Smooth muscle cell (in vitro differentiated cells): ENCODE measurements around the gene C1QC. TPM values are rescaled to one million over a fixed set of nuclear protein-coding genes. Genes with fewer than 3 reads are reported as not detected.

ENCODE experiments used
- DNase-seq: peaks from one replicate; lab custom pipeline; 2025; ENCODE audit not compliant: unreplicated experiment; lab: John Stamatoyannopoulos, UW
- H2AFZ ChIP-seq: fragments of 200-600 bp; sonication (generic); 2 replicates; pipeline ENCODE4 v1.6.0; 2016; ENCODE audit warnings: antibody characterized with exemption, low read depth, mild to moderate bottlenecking
- H3F3A ChIP-seq: fragments of 200-600 bp; sonication (generic); 2 replicates; pipeline ENCODE4 v1.6.0; 2017; ENCODE audit warnings: antibody characterized with exemption, low read depth
- H3K27ac ChIP-seq: fragments of 200-600 bp; sonication (generic); 2 replicates; pipeline ENCODE4 v1.5.1; 2016; ENCODE audit warnings: low read depth, mild to moderate bottlenecking
- H3K27me3 ChIP-seq: fragments of 200-600 bp; sonication (generic); 2 replicates; pipeline ENCODE4 v1.6.1; 2016; ENCODE audit warnings: low read depth, mild to moderate bottlenecking
- H3K36me3 ChIP-seq: fragments of 200-600 bp; sonication (generic); 2 replicates; pipeline ENCODE4 v1.5.1; 2016; ENCODE audit warnings: low read depth
- H3K4me1 ChIP-seq: fragments of 200-600 bp; sonication (generic); 2 replicates; pipeline ENCODE4 v1.5.1; 2016; ENCODE audit warnings: low read depth
- H3K4me2 ChIP-seq: fragments of 200-600 bp; sonication (generic); 2 replicates; pipeline ENCODE4 v1.6.0; 2016; ENCODE audit warnings: mild to moderate bottlenecking
- H3K4me3 ChIP-seq: fragments of 200-600 bp; sonication (generic); 2 replicates; pipeline ENCODE4 v1.5.1; 2016; ENCODE audit warnings: mild to moderate bottlenecking
- H3K79me2 ChIP-seq: fragments of 200-600 bp; sonication (generic); 2 replicates; pipeline ENCODE4 v1.6.0; 2016; ENCODE audit warnings: low read depth, mild to moderate bottlenecking
- H3K9ac ChIP-seq: fragments of 200-600 bp; sonication (generic); 2 replicates; pipeline ENCODE4 v1.6.0; 2016; ENCODE audit warnings: low read depth
- H3K9me3 ChIP-seq: fragments of 200-600 bp; sonication (generic); replicated peaks from 2 replicates; pipeline ENCODE4 v1.5.1; 2016; ENCODE audit warnings: low read depth
- H4K20me1 ChIP-seq: fragments of 200-600 bp; sonication (generic); 2 replicates; pipeline ENCODE4 v1.6.0; 2016; ENCODE audit warnings: low read depth
- WGBS: methylation state at CpG from one replicate; pipeline ENCODE4 v1.1.7; 2016; ENCODE audit warnings: low lambda C conversion rate; 5-methylcytosine and 5-hydroxymethylcytosine counted together
- polyA plus RNA-seq: library from polyadenylated mRNA; unstranded; fragments of >200 nt; fragmentation: Nextera tagmentation; extraction: Ambion mirVana; gene quantifications from 2 replicates; pipeline ENCODE4 v1.2.1, GENCODE V29; 2016
- total RNA-seq: library from RNA; depleted of rRNA; stranded (reverse); fragments of >200 nt; gene quantifications from 2 replicates; pipeline ENCODE4 v1.2.3, GENCODE V29; 2014
- TF ChIP-seq, protein P1 (sequence below): fragments of 200-600 bp; sonication (generic); IDR thresholded peaks from 2 replicates; pipeline ENCODE4 v1.5.1; 2017; ENCODE audit warnings: borderline replicate concordance, mild to moderate bottlenecking, antibody characterized with exemption; ENCODE audit not compliant: insufficient read depth, poor library complexity, severe bottlenecking

C1QC gene
- total and polyA plus RNA-seq, 2 experiments from 2014 or later, result not detected

DNA sequence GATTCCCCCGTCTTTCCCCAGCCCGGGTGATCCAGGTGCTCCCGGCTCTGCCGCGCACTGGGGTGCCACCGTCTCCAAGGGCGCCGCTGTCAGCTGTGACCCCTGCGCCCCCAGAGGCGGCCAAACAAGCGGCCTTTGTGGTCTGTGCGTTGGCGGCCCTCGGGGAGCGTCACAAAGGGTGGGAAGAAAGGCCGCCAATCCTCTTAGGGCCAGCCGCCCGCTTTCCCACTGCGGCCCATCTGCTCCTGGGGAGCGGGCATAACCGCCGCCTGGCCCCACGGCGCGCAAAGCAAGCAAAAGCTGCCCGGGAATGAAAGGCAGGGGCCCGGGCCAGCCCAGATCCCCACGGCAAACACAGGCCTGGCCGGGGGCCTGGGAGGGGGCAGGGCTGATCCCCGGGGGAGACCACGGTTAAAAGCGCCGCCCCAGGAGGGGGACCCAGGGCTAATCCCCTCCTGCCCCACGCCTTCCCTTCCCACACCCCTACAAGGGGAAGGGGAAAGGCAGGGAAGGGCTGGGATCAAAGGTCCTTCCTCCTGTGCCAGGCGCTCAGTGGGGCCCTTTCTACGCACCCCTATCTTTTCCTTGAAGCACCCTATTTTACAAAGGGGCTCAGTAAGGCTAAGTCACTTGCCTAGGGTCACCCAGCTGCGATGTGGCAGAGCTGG, 33.6 kb downstream of the C1QC start:
- TF ChIP-seq, protein P1, sequence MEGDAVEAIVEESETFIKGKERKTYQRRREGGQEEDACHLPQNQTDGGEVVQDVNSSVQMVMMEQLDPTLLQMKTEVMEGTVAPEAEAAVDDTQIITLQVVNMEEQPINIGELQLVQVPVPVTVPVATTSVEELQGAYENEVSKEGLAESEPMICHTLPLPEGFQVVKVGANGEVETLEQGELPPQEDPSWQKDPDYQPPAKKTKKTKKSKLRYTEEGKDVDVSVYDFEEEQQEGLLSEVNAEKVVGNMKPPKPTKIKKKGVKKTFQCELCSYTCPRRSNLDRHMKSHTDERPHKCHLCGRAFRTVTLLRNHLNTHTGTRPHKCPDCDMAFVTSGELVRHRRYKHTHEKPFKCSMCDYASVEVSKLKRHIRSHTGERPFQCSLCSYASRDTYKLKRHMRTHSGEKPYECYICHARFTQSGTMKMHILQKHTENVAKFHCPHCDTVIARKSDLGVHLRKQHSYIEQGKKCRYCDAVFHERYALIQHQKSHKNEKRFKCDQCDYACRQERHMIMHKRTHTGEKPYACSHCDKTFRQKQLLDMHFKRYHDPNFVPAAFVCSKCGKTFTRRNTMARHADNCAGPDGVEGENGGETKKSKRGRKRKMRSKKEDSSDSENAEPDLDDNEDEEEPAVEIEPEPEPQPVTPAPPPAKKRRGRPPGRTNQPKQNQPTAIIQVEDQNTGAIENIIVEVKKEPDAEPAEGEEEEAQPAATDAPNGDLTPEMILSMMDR, result no peak
- no peak for DNase-seq
- peaks cover 15% of the 10 kb centered on the region for H3K27me3 ChIP-seq
- no peaks in the 10 kb centered on the region for H3K36me3 ChIP-seq
- H4K20me1 ChIP-seq, result no peaks in the 10 kb centered on the region
- H3K4me1 ChIP-seq, result peaks cover 23% of the 10 kb centered on the region
- H2AFZ ChIP-seq, result no peak overlapping the region
- H3K9me3 ChIP-seq, result no peaks in the 10 kb centered on the region
- no peak overlapping the region for H3K4me3 ChIP-seq
- no peak overlapping the region for H3K9ac ChIP-seq
- no peaks in the 10 kb centered on the region for H3K79me2 ChIP-seq
- 92% methylated on average over 33 of the region's 37 CpGs for WGBS
- no peak overlapping the region for H3K4me2 ChIP-seq
- no peaks in the 10 kb centered on the region for H3F3A ChIP-seq
- H3K27ac ChIP-seq, result no peak overlapping the region

GRCh38 chr1:22677931-22678896, 34.8 kb downstream of the C1QC start:
- H3K36me3 ChIP-seq, result no peaks in the 10 kb centered on the region
- no peak overlapping the region for H3K27ac ChIP-seq
- H3K9ac ChIP-seq, result no peak overlapping the region
- peaks cover 14% of the 10 kb centered on the region for H3K27me3 ChIP-seq
- H3K79me2 ChIP-seq, result no peaks in the 10 kb centered on the region
- H3K9me3 ChIP-seq, result no peaks in the 10 kb centered on the region
- no peak overlapping the region for H2AFZ ChIP-seq
- H4K20me1 ChIP-seq, result no peaks in the 10 kb centered on the region
- peaks cover 20% of the 10 kb centered on the region for H3K4me1 ChIP-seq
- H3K4me3 ChIP-seq, result no peak overlapping the region
- TF ChIP-seq, protein P1, result no peak
- WGBS, result 89% methylated on average over 9 of the region's 13 CpGs
- H3F3A ChIP-seq, result no peaks in the 10 kb centered on the region
- DNase-seq, result no peak
- no peak overlapping the region for H3K4me2 ChIP-seq

DNA sequence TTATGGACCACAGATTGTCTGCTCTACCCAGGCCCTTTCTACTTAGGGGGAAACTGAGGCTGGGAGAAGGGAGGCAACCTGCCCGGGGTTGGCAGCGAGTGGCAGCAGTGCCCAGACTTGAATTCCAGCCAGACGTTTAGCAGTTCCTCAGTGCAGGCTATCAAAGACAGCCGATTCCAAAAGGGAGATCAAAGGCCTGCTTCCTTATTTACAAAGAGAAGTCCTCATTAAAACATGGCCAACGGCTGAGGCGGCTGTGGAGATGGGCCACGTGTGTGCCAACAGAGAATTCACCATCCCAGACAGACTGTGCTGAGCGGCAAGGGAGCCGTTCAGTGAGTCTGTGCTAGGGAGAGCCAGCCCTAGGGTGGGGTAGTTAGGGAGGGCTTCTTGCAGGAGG, 37.3 kb downstream of the C1QC start:
- Histone ChIP-seq H3K27me3 (peaks cover 36% of the 10 kb centered on the region), H2AFZ (no peak overlapping the region), H3K4me3 (no peak overlapping the region)

More for the DNA sequence above, 37.3 kb downstream of the C1QC start:
- no peak for DNase-seq
- no peak overlapping the region for H3K4me2 ChIP-seq
- H3F3A ChIP-seq, result no peaks in the 10 kb centered on the region
- H3K4me1 ChIP-seq, result peaks cover 19% of the 10 kb centered on the region
- WGBS, result 82% methylated on average over 9 of the region's 9 CpGs
- H3K27ac ChIP-seq, result no peak overlapping the region
- no peaks in the 10 kb centered on the region for H3K9me3 ChIP-seq
- no peaks in the 10 kb centered on the region for H3K36me3 ChIP-seq
- H4K20me1 ChIP-seq, result no peaks in the 10 kb centered on the region
- no peaks in the 10 kb centered on the region for H3K79me2 ChIP-seq
- TF ChIP-seq, protein P1, result no peak
- no peak overlapping the region for H3K9ac ChIP-seq
